HL-60 (cell line): Measurements from ENCODE around the gene NKAPL.

Source experiments
- GABPA ChIP-seq: IDR thresholded peaks from 2 replicates; pipeline ENCODE4 v1.6.1; 2012; ENCODE audit warnings: low read depth
- REST ChIP-seq: IDR thresholded peaks from 2 replicates; pipeline ENCODE4 v1.6.1; 2012; ENCODE audit warnings: low read depth; ENCODE audit not compliant: insufficient replicate concordance
- SPI1 ChIP-seq: IDR thresholded peaks from 2 replicates; pipeline ENCODE4 v1.6.1; 2012; ENCODE audit warnings: low read depth, mild to moderate bottlenecking, borderline replicate concordance
- TF ChIP-seq, protein P1 (sequence below): IDR thresholded peaks from one replicate; pipeline ENCODE4 v1.5.1; 2011; ENCODE audit warnings: low read length, control low read depth, inconsistent platforms; ENCODE audit not compliant: insufficient read depth

- TF ChIP-seq, protein P1, sequence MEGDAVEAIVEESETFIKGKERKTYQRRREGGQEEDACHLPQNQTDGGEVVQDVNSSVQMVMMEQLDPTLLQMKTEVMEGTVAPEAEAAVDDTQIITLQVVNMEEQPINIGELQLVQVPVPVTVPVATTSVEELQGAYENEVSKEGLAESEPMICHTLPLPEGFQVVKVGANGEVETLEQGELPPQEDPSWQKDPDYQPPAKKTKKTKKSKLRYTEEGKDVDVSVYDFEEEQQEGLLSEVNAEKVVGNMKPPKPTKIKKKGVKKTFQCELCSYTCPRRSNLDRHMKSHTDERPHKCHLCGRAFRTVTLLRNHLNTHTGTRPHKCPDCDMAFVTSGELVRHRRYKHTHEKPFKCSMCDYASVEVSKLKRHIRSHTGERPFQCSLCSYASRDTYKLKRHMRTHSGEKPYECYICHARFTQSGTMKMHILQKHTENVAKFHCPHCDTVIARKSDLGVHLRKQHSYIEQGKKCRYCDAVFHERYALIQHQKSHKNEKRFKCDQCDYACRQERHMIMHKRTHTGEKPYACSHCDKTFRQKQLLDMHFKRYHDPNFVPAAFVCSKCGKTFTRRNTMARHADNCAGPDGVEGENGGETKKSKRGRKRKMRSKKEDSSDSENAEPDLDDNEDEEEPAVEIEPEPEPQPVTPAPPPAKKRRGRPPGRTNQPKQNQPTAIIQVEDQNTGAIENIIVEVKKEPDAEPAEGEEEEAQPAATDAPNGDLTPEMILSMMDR: no peak
- TF ChIP-seq SPI1 (no peak), REST (no peak), GABPA (no peak)
Observed at GRCh38 chr6:28213213-28213523, 45.9 kb upstream of the NKAPL start.
